GM19351 (cell line): ENCODE measurements around the gene LRMDA.
A peak's percentile ranks its signal among the peaks of the same experiment; 100 is the strongest.
"Not testable (repeated sequence)": the region's sequence is repeated elsewhere in the genome, so short reads cannot be mapped to it uniquely, and the experiment has no call there.

Experiments used
- ATAC-seq: cut with Tn5 transposase; IDR thresholded peaks from one replicate; pipeline ENCODE4 v1.9.1; 2021; ENCODE audit warnings: mild to moderate bottlenecking, moderate library complexity; ENCODE audit not compliant: unreplicated experiment

The LRMDA gene

DNA sequence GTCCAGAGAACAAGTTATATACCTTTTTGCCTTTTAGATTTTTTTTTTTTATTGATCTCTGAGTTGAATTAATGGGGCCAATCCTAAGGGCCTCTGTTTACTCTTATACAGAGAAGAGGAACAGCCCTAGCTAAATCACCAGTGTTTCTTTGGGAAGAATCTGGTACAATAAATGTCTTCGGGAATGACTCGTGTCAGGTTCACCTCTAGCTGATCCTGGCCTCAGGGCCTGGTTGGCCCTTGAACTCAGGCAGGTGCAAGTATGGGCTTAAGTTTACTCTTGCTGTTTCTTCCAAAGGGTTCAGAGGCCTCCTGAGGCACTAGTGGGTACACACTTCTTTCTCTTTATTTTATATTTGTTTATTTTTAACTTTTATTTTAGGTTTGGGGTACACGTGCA is 71.0 kb downstream of the LRMDA start:
- ATAC-seq: no peak

DNA sequence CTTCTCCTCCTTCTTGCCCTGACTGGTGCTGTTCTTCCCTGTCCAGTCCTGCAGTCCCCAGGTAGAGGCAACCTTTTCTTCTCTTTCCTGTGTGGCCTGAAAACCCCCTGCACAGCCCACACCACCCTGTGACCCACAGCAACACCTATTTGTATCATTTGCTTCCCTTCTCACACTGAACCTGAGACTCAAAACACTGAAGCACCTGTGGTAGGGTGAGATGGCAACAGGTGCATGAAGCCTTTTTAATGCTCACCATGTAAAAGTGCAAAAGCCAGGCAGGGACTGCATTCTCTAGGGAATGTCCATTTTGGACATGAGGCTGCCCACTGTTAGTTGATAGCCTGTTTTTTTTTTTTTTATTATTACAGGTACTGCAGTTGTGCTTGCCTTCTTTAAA is 71.4 kb downstream of the LRMDA start:
- ATAC-seq: no peak

DNA sequence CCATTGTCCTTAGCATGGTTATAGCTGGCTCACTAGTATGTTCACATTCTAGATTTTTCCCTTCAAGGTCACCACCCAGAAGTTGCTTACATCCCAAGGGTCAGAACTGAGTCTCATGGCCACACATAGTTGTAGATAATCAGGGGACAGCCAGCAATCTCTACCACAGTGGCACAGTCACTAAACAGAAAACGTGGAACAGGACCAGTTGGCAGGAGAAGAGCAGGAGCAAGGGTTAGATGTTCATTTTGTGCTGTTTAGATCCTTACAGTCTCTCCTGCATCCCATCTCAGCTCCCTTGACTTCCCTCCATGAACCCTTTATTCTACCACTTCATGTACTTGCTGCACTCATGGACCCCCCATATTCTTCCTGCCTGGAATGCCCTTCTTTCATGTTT is 73.9 kb downstream of the LRMDA start:
- ATAC-seq: no peak

DNA sequence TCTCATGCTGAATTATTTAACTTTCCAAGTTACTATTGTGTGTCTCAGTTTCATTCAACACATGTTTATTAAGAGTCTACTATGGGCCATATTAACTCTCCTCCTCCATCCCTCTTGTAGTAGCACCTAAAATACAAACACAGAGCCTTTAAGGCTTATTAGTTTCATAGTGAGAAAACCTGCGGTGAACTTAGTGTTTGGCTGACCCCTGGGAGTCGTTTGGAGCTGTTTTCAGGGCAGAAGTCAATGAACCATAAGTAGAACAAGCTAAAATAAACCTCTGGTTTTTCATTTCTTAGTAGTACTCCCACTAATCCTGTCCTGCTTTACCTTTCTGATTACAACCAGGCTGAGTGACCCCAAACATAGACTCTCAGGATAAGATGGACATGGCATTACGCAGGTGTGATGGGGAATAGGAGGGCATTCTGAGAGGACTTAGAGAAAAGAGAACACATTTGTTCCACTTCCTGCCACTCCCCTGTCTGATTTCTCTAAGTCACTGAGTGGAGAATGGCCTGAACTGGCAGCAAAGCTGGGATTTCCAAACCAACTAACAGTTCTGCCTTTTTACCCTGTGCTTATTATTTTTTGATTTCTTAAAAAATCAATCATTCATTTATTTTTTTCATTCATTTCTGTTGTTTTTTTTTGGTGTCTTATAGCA is 74.5 kb downstream of the LRMDA start:
- ATAC-seq: peak; percentile 69

DNA sequence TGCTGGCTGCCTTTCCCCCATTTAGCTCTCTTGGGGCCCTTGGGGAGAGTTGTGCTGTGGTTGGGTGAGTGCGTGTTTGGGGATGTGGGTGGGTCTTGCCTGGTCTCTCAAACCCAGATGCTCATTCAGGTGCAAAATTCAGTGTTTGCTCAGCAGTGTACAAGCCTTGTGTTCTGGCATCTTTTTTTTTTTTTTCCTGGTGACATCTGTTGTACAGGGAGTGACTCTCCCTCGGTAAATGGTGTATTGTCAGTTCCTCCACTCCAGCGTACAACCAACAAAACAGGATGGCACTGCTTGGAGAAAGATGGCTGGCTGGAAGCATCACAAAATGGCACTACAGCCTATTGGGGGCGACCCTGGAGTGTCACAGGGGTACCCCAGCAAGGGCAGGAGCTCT is 75.5 kb downstream of the LRMDA start:
- no peak for ATAC-seq

DNA sequence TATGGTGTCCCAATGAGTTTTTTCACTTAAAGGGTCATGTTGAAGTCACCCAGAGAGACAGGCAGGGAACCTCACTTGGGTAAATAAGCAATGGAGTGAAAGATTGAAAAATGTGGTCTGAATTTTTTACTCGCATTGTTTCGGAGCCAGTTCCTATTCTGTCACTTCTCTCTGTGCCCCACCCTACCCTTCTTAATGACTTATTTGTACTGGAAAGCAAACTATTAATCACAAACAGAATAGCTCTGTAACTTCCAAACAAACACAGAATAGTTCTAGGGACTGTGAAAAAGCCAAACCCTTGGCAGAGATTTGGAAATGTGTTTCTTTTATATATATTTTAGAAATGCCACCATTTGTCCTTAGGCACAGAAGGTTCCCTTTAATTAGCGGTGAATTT is 76.0 kb downstream of the LRMDA start:
- no peak for ATAC-seq

DNA sequence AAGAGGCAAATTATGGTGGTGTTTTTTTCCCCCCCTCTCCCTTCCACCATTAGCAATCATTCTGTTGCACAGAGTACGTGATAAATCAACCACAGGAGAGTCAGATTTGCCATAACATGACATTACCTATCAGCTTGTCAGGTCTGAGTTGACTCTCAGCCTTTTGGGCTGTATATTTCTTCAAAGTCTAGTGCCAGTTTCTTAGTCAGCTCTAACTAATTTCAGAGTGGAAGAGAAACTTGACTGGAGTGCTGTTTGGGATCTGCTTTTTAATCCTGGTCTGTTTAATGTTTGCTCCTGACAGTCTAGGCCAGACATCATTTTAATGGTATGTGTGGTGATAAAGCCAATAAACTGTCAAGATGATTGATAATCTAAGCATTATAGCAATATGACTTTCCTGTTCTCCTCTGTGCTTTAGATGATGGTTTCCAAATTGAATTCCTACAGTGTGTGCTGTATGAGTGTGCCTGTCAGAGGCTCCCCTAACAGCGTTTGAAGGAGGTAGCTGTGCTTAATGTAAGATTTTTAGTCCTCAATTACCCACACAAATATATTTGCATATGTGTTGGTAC is 76.9 kb downstream of the LRMDA start:
- no peak for ATAC-seq

DNA sequence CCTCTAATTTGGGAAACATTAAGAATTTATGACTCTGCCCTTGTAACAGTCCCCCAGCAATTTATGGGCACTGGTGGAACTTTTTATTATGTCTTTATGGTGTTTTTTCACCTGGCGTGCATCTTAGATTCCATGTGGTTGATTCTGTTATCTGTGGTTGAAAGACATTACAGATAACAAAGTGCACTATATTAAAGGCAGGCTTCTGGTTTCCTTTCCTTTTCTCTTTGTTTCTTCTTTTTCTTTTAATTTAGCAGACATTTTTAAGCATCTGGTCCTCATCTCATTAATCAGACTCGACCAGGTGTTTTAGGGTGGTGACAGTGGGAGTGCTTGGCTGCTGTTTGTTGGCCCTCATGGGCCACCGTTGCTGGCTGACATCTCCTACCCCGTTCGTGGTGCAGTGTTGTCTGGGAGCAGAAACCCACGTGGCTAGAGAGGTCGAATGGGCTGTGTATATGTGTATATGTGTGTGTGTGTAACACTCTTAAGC is 77.4 kb downstream of the LRMDA start:
- no peak for ATAC-seq

DNA sequence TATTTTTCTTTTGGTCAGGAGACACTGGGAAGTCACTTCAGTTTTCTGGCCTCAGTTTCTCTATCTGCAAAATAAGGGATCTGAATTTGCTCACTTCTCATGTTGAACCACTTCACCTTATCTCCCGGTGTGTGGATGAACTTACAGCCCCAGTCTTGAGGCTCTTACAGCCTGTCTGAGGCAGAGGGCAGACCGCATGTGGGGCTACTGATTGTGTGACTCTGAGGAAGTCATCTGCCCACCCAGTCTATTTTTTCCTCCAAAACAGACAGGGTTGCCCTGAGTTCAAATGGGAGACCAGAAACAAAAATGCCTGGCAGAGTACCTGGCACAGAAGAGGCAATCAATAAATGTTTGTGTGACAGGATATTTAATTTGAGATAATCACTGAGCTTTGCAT is 78.3 kb downstream of the LRMDA start:
- ATAC-seq: no peak

DNA sequence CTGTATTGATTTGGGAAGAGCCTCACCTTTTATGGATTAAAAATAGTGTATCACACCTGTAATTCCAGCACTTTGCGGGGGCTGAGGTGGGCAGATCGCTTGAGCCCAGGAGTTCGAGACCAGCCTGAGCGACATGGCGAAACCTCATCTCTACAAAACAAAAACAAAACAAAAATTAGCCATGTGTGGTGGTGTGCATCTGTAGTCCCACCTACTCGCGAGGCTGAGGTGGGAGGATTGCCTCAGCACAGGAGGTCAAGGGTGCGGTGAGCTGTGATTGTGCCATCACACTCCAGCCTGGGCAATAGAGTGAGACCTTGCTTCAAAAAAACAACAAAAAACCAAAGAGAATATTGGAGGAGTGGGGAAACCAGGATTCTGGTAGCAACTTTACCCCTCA is 79.6 kb downstream of the LRMDA start:
- ATAC-seq: no peak

DNA sequence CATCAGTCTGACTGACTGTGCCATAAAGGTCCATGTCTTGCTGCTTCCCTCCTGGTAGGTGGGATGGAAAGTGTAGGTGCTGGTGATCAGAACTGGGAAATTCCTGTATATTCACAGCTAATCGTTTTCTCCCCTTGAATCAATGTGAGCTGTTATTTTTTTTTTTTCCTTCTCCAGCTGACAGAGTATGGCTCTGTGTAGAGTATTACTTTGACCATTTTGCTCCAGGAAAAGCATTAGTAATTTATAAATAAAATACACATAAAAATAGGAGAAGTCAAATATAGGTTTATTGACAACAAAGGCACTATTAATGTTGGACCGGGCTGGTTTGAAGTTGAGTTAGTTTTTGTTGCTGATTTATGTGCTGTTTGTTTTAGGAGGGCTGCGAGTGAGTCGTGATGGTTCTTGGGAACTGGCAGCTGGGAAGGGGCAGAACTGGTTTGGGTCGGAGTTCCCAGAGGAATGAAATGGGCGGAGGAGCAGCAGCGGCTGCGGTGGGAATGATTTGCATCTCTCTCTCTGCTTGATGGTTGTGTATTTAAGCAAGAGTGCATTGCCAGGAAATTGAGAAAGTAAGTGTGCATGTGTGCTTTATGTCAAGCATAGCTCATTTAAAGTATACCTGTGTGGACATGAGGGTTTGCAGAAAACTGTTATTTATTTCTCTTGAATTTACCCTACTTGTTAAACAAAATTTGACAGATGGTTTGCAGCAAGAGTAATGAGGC is 80.9 kb downstream of the LRMDA start:
- ATAC-seq: no peak

DNA sequence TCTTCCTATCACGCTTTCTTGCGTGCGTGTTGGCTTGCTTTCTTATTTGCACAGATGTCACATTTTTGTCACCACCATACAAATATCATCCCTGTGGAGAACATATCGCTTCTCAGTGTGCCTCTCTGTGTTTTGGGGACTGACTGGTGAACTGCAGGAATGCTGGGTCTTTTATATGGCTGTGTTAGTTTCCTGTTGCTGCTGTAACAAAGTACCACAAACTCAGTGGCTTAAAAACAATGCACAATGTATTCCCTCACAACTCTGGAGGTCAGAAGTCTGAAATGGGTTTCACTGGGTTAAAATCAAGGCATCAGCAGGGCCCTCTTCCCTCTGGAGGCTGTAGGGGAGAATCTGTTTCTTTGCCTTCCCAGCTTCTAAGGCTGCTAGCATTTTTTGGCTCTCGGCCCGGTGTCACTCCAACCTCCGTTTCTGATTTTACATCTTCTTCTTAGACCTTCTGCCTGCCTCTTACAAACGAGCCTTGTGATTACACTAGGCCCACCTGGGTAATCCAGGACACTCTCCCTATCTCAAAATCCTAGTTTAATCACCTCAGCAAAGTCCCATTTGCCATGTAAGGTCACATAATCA is 82.0 kb downstream of the LRMDA start:
- no peak for ATAC-seq

DNA sequence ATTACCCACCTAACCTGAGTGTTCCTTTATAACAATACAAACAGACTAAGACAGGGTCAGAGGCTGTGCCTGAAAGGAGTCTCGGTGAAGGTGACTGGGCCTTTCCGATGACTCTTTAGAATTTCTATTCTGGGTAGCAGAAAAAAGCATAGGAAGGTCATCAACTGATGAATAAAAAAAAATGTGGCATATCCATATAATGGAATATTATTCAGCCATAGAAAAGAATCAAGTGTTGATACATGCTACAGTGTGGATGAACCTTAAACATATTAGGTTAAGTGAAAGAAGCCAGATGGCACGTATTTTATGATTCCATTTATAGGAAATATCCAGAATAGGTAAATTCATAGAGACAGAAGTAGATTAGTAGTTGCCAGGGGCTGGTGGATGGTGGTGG is 83.4 kb downstream of the LRMDA start:
- no peak for ATAC-seq

DNA sequence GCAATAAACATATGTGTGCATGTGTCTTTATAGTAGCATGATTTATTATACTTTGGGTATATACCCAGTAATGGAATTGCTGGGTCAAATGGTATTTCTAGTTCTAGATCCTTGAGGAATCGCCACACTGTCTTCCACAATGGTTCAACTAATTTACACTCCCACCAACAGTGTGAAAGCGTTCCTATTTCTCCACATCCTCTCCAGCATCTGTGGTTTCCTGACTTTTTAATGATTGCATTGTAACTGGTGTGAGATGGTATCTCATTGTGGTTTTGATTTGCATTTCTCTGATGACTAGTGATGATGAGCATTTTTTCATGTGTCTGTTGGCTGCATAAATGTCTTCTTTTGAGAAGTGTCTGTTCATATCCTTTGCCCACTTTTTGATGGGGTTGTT is 84.7 kb downstream of the LRMDA start:
- ATAC-seq: not testable (repeated sequence)

DNA sequence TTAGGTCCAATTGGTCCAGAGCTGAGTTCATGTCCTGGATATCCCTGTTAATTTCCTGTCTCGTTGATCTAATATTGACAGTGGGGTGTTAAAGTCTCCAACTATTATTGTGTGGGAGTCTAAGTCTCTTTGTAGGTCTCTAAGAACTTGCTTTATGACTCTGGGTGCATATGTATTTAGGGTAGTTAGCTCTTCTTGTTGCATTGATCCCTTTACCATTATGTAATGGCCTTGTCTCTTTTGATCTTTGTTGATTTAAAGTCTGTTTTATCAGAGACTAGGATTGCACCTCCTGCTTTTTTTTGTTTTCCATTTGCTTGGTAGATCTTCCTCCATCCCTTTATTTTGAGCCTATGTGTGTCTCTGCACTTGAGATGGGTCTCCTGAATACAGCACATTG is 87.8 kb downstream of the LRMDA start:
- not testable (repeated sequence) for ATAC-seq

DNA sequence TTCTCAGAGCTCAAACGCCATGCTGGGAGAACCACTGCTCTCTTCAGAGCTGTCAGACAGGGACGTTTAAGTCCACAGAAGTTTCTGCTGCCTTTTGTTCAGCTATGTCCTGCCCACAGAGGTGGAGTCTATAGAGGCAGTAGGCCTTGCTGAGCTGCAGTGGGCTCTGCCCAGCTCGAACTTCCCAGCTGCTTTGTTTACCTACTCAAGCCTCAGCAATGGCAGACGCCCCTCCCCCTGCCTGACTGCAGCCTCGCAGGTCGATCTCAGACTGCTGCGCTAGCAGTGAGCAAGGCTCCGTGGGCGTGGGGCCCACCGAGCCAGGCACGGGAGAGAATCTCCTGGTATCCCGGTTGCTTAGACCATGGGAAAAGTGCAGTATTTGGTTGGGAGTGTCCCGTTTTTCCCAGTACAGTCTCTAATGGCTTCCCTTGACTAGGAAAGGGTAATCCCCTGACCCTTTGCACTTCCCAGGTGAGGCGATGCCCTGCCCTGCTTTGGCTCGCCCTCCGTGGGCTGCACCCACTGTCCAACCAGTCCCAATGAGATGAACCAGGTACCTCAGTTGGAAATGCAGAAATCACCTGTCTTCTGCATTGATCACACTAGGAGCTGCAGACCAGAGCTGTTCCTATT is 89.9 kb downstream of the LRMDA start:
- not testable (repeated sequence) for ATAC-seq

DNA sequence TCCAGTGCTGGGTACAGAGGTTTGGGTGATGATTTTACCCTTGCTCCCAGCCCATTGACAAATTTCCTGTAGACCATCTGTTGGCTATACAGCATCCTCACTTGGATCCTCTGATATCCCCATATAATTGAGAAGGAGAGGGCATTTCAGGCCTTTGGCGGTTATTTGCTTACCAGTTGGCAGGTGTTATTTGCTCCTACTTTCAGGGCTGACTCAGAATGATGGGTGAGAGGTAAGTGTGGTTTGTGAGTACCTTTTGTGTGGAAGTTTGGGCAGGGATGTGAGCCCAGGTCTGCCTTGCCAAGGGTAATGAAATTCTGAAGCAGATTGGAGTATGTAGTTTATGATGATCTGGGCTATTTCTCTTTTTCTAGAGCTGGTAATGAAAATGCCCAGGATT is 93.6 kb downstream of the LRMDA start:
- ATAC-seq: no peak

DNA sequence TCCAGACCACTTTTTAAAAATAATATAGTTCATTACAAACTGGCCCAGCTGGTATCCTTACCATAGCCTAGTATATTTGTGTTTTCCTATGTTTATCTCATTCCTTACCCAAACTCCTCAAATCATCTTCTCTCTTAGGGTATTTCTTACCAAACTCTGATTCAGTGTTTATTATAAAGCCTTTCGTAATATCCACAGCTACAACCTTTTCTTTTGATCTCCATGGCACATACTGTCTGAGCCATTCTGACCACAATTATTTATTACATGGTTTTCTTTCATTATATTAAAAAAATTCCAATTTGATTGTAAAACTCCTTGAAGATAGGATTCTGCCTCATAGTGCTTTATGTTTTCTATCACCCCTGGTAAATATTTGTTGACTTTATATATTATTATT is 94.2 kb downstream of the LRMDA start:
- ATAC-seq: no peak

DNA sequence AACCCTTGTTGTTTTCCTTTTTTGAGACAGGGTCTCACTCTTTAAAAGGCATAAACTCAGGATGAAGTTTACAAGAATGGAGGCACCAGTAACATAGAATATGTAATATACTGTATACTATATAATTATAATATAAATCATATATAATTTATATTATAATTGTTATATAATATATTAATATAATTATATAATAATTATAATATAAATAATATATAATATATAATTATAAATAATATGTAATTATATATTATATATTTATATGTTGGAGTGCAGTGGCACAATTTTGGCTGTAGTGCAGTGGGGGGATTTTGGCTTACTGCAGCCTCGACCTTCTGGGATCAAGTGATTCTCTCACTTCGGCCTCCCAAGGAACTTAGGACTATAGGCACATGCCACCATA is 96.1 kb downstream of the LRMDA start:
- no peak for ATAC-seq

DNA sequence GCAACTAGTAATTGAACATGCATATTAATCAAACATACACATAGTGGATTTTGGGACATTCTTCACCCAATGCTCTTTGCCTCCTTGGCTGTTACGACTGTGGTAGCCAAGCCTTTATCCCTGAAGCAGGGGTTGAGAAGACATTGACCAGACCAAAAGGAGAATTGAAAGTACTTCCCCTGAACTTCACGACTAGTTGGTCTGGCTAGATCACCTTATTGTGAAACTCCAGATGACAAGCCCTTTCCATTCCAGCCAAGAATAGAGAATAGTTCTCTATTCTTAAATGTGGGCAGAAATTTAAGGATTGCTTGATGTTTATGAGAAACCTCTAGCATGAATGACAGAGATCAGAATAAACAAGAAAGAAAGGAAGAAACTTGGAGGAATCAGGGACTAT is 97.0 kb downstream of the LRMDA start:
- peak; percentile 69 for ATAC-seq

DNA sequence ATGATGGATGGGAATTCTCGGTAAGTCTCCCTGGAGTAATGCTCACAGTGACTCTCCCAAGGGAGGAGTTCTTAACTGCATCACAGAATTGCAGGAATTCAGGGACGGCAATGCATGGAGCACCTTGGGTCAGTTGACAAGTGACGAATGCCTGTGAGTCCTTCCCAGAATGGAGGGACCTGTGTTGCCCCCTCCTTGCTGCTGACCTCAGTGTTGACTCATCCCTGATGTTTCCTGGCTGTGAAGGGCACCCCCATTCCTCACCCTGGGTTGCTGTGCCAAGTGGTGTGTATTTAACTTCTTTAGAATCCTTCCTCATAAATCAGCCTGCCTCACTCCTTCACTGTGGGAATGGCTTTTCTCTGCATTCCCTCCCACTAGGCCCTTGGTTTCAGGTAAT is 98.9 kb downstream of the LRMDA start:
- ATAC-seq: no peak
